ENCODE results near the gene BRSK2.

The BRSK2 gene

GRCh38 chr11:1444321-1444720 lies 54.6 kb downstream of the BRSK2 start:
- Histone ChIP-seq H3K36me3 (ENCODE audit: control insufficient read depth, insufficient read depth, low read length) (no peaks in the 10 kb centered on the region), H3K4me3 (replicated peaks; ENCODE audit: low read depth, low read length) (no peak overlapping the region), H3K27me3 (replicated peaks; ENCODE audit: control insufficient read depth, insufficient read depth, low read length) (no peaks in the 10 kb centered on the region; the same call in 1 of the 2 replicates)
- TF ChIP-seq CTCF (IDR thresholded peaks at IDR 0.05; ENCODE audit: insufficient read depth, low read length, poor library complexity, severe bottlenecking): no peak
- no peak for DNase-seq (ENCODE audit: extremely low read depth, insufficient read length)

GRCh38 chr11:1444823-1445422 lies 55.2 kb downstream of the BRSK2 start:
- H3K27me3 ChIP-seq (replicated peaks; ENCODE audit: control insufficient read depth, insufficient read depth, low read length): no peaks in the 10 kb centered on the region; the same call in 1 of the 2 replicates
- H3K36me3 ChIP-seq (ENCODE audit: control insufficient read depth, insufficient read depth, low read length): no peaks in the 10 kb centered on the region
- no peak overlapping the region for H3K4me3 ChIP-seq (replicated peaks; ENCODE audit: low read depth, low read length)
- no peak for TF ChIP-seq CTCF (IDR thresholded peaks at IDR 0.05; ENCODE audit: insufficient read depth, low read length, poor library complexity, severe bottlenecking)
- DNase-seq (ENCODE audit: extremely low read depth, insufficient read length): no peak

GRCh38 chr11:1445741-1446445 lies 56.2 kb downstream of the BRSK2 start:
- no peak for DNase-seq (ENCODE audit: extremely low read depth, insufficient read length)
- no peaks in the 10 kb centered on the region; the same call in 1 of the 2 replicates for H3K27me3 ChIP-seq (replicated peaks; ENCODE audit: control insufficient read depth, insufficient read depth, low read length)
- TF ChIP-seq CTCF (IDR thresholded peaks at IDR 0.05; ENCODE audit: insufficient read depth, low read length, poor library complexity, severe bottlenecking): no peak
- H3K36me3 ChIP-seq (ENCODE audit: control insufficient read depth, insufficient read depth, low read length): no peaks in the 10 kb centered on the region
- no peak overlapping the region for H3K4me3 ChIP-seq (replicated peaks; ENCODE audit: low read depth, low read length)

GRCh38 chr11:1446623-1447022 lies 56.9 kb downstream of the BRSK2 start:
- no peak for TF ChIP-seq CTCF (IDR thresholded peaks at IDR 0.05; ENCODE audit: insufficient read depth, low read length, poor library complexity, severe bottlenecking)

GRCh38 chr11:1447845-1448825 lies 58.4 kb downstream of the BRSK2 start:
- no peaks in the 10 kb centered on the region for H3K36me3 ChIP-seq (ENCODE audit: control insufficient read depth, insufficient read depth, low read length)

More at GRCh38 chr11:1446623-1447022, 56.9 kb downstream of the BRSK2 start:
- no peaks in the 10 kb centered on the region for H3K36me3 ChIP-seq (ENCODE audit: control insufficient read depth, insufficient read depth, low read length)
- H3K27me3 ChIP-seq (replicated peaks; ENCODE audit: control insufficient read depth, insufficient read depth, low read length): no peaks in the 10 kb centered on the region; the same call in 1 of the 2 replicates
- no peak overlapping the region for H3K4me3 ChIP-seq (replicated peaks; ENCODE audit: low read depth, low read length)
- no peak for DNase-seq (ENCODE audit: extremely low read depth, insufficient read length)

More at GRCh38 chr11:1447845-1448825, 58.4 kb downstream of the BRSK2 start:
- no peak overlapping the region for H3K4me3 ChIP-seq (replicated peaks; ENCODE audit: low read depth, low read length)
- TF ChIP-seq CTCF (IDR thresholded peaks at IDR 0.05; ENCODE audit: insufficient read depth, low read length, poor library complexity, severe bottlenecking): no peak
- no peak for DNase-seq (ENCODE audit: extremely low read depth, insufficient read length)
- no peaks in the 10 kb centered on the region; the same call in 1 of the 2 replicates for H3K27me3 ChIP-seq (replicated peaks; ENCODE audit: control insufficient read depth, insufficient read depth, low read length)

Data from GM06990 (cell line).